GM12878 (cell line): ENCODE measurements around the gene SNHG17.

Experiments used
- BHLHE40 ChIP-seq, 2 experiments: fragments of 450-650 bp in 1 of 2; IDR thresholded peaks; 2 replicates each; pipeline ENCODE4 v1.6.1; 2011 to 2017; ENCODE audit warnings: low read depth in 2 of 2, borderline replicate concordance in 1 of 2, improper control_type of control experiment in 1 of 2, low read length in 1 of 2, mild to moderate bottlenecking in 1 of 2
- CHD2 ChIP-seq: IDR thresholded peaks from 2 replicates; pipeline ENCODE4 v1.6.1; 2011; ENCODE audit warnings: low read depth, low read length, improper control_type of control experiment, borderline replicate concordance
- EZH2 ChIP-seq: IDR thresholded peaks from 2 replicates; pipeline ENCODE4 v1.6.1; 2012; ENCODE audit warnings: low read depth, mild to moderate bottlenecking, control low read depth, inconsistent platforms, low read length, borderline replicate concordance; ENCODE audit not compliant: control insufficient read depth
- FOXM1 ChIP-seq: IDR thresholded peaks from 2 replicates; pipeline ENCODE4 v1.6.1; 2012; ENCODE audit warnings: low read depth, mild to moderate bottlenecking, inconsistent platforms, low read length, moderate library complexity
- POU2F2 ChIP-seq: IDR thresholded peaks from 3 replicates; pipeline ENCODE4 v1.6.1; 2011; ENCODE audit warnings: low read depth, mild to moderate bottlenecking, low read length, borderline replicate concordance
- STAT3 ChIP-seq: IDR thresholded peaks from 2 replicates; pipeline ENCODE4 v1.6.1; 2011; ENCODE audit warnings: low read depth, low read length, improper control_type of control experiment
- TCF3 ChIP-seq: IDR thresholded peaks from 2 replicates; pipeline ENCODE4 v1.6.1; 2012; ENCODE audit warnings: low read depth, mild to moderate bottlenecking, low read length, borderline replicate concordance; ENCODE audit not compliant: insufficient read depth
- TF ChIP-seq, protein P1 (sequence below), 3 experiments: IDR thresholded peaks in 2 of 3; conservative IDR thresholded peaks in 1 of 3; 2 replicates each; pipeline ENCODE4 v1.5.1; 2011; ENCODE audit warnings: low read depth in 3 of 3, low read length in 3 of 3, mild to moderate bottlenecking in 3 of 3, control low read depth in 2 of 3, moderate library complexity in 2 of 3, inconsistent platforms in 1 of 3, mixed read lengths in 1 of 3; ENCODE audit not compliant: control insufficient read depth in 2 of 3, insufficient read depth in 1 of 3; ENCODE audit errors: extremely low read depth in 1 of 3

DNA sequence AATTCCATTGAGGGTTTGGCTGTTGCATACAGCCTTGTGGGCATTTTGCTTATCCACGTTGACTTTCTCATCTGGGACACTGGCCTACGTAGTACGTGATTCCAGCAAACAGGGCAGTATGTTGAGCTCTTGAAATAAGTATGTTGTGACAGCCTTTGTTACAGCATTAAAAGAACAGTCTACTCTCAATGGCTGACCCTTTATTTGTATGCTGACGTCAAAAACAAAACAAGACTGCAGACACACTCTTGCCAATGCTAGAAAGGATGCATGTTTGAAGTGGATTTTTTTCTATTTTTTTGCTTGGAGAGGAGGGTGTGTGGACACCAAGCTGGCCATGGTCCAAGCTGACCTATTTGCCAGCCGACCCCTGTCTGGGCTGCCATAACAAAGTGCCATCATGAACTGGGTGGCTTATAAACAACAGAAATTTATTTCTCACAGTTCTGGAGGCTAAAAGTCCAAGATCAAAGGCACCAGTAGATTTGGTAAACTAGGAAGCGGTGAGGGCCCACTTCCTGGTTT, 10.8 kb upstream of the SNHG17 start:
- TF ChIP-seq BHLHE40 (IDR thresholded peaks at IDR 0.05; ENCODE audit: borderline replicate concordance in 1 of 2, low read depth in 2 of 2, low read length in 1 of 2) (no peak), TCF3 (no peak), CHD2 (no peak), EZH2 (no peak), POU2F2 (no peak), FOXM1 (no peak), STAT3 (no peak)
- TF ChIP-seq, protein P1, sequence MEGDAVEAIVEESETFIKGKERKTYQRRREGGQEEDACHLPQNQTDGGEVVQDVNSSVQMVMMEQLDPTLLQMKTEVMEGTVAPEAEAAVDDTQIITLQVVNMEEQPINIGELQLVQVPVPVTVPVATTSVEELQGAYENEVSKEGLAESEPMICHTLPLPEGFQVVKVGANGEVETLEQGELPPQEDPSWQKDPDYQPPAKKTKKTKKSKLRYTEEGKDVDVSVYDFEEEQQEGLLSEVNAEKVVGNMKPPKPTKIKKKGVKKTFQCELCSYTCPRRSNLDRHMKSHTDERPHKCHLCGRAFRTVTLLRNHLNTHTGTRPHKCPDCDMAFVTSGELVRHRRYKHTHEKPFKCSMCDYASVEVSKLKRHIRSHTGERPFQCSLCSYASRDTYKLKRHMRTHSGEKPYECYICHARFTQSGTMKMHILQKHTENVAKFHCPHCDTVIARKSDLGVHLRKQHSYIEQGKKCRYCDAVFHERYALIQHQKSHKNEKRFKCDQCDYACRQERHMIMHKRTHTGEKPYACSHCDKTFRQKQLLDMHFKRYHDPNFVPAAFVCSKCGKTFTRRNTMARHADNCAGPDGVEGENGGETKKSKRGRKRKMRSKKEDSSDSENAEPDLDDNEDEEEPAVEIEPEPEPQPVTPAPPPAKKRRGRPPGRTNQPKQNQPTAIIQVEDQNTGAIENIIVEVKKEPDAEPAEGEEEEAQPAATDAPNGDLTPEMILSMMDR (IDR thresholded peaks at IDR 0.05 in 2 of 3, conservative IDR thresholded peaks at IDR 0.05 in 1 of 3; ENCODE audit: control insufficient read depth in 2 of 3, extremely low read depth in 1 of 3, insufficient read depth in 1 of 3, low read depth in 3 of 3, low read length in 3 of 3) = no peak
